Measurements from ENCODE around the gene TULP4. TPM values are rescaled to one million over a fixed set of nuclear protein-coding genes. Genes with fewer than 3 reads are reported as not detected.

Gene TULP4
- total and polyA plus RNA-seq, 2 of the 8 experiments (the other 6 are each of a cell fraction or from before 2014, with no cell fraction given) = 7.7 to 51.6 TPM

GRCh38 chr6:158467923-158468322 lies 155.7 kb downstream of the TULP4 start:
- no peak overlapping the region for H2BK5ac ChIP-seq (ENCODE audit: low read depth, low read length)
- H3K27me3 ChIP-seq (replicated peaks in 1 of 4; ENCODE audit: control insufficient read depth in 3 of 4, extremely low read depth in 1 of 4, insufficient read depth in 3 of 4, low read length in 3 of 4) = peaks cover 32 to 62% (median 58%) of the 10 kb centered on the region in 4 experiments
- no peak overlapping the region for H3K4me3 ChIP-seq (ENCODE audit: extremely low read depth in 1 of 4, insufficient read depth in 2 of 4, low read depth in 3 of 4, low read length in 4 of 4)
- no peak overlapping the region for H3K4ac ChIP-seq (replicated peaks; ENCODE audit: insufficient read length, low read depth, low read length)
- no peak overlapping the region for H2BK15ac ChIP-seq (ENCODE audit: low read length)
- H2AK5ac ChIP-seq (ENCODE audit: low read depth, low read length) = no peak overlapping the region; the same call in 1 of the 2 replicates
- H3K23me2 ChIP-seq (ENCODE audit: low read depth, low read length) = no peaks in the 10 kb centered on the region
- H4K91ac ChIP-seq (replicated peaks; ENCODE audit: insufficient read length, low read length) = no peak overlapping the region
- ChIA-PET POLR2A (ENCODE audit: partially characterized antibody) (interaction anchor here (1.1 to 1.5 kb wide), 2 partner anchors 10 to 14 kb away, joined by 3 to 4 read pairs; no protein-coding TSS in a partner anchor), CTCF (ENCODE audit: partially characterized antibody) (interaction anchor here (0.9 to 2.3 kb wide), 7 partner anchors 14 to 191 kb away, joined by 3 to 10 read pairs (median 3); no protein-coding TSS in a partner anchor)
- H3K4me1 ChIP-seq (replicated peaks in 1 of 4; ENCODE audit: control insufficient read depth in 3 of 4, insufficient read depth in 4 of 4, low read length in 3 of 4) = peaks cover 3 to 23% (median 9%) of the 10 kb centered on the region in 4 experiments
- no peak overlapping the region for H3K23ac ChIP-seq (ENCODE audit: insufficient read length)
- H3K79me1 ChIP-seq (ENCODE audit: low read depth, low read length) = no peaks in the 10 kb centered on the region
- no peak overlapping the region for H4K5ac ChIP-seq (ENCODE audit: insufficient read length, low read depth, low read length)
- no peak overlapping the region for H4K8ac ChIP-seq (ENCODE audit: extremely low read depth, insufficient read depth, low read length)
- H3K36me3 ChIP-seq (ENCODE audit: control insufficient read depth in 2 of 4, insufficient read depth in 4 of 4, low read length in 3 of 4) = peaks cover 0 to 10% (median 4%) of the 10 kb centered on the region in 4 experiments; a peak in 3 of 8 replicates
- no peak overlapping the region for H3K14ac ChIP-seq (ENCODE audit: insufficient read length)
- peaks cover 4 to 7% of the 10 kb centered on the region in 2 experiments for H4K20me1 ChIP-seq (replicated peaks in 1 of 2; ENCODE audit: control insufficient read depth in 1 of 2, insufficient read depth in 2 of 2, low read length in 2 of 2)
- peaks cover 3 to 4% of the 10 kb centered on the region in 2 experiments; a peak in 2 of 4 replicates for H3K9me3 ChIP-seq (ENCODE audit: insufficient read depth in 2 of 2, low read depth in 1 of 2, low read length in 1 of 2)
- H3K56ac ChIP-seq (replicated peaks; ENCODE audit: insufficient read length, low read depth, low read length) = no peak overlapping the region
- H3K27ac ChIP-seq (ENCODE audit: low read depth, low read length) = no peak overlapping the region
- no peak overlapping the region for H3K18ac ChIP-seq (ENCODE audit: extremely low read depth, low read length)
- H3K79me2 ChIP-seq (ENCODE audit: control insufficient read depth in 1 of 2, insufficient read depth in 2 of 2, low read length in 2 of 2) = no peaks in the 10 kb centered on the region
- H2BK20ac ChIP-seq (ENCODE audit: low read length) = no peak overlapping the region
- 0 out of 4 replicates have a peak overlapping the region, but pooled peaks of 1 of the 2 experiments have one; percentile 28 for H3K4me2 ChIP-seq (ENCODE audit: insufficient read depth in 1 of 2, low read depth in 2 of 2, low read length in 2 of 2)
- no peak overlapping the region for H3K9ac ChIP-seq (replicated peaks in 1 of 4; ENCODE audit: extremely low read depth in 1 of 4, low read depth in 3 of 4, low read length in 3 of 4)
- no peak overlapping the region for H2AFZ ChIP-seq (ENCODE audit: low read length)
- H2BK120ac ChIP-seq (replicated peaks; ENCODE audit: low read depth, low read length) = no peak overlapping the region
- no peak overlapping the region; the same call in 1 of the 2 replicates for H2BK12ac ChIP-seq (ENCODE audit: low read depth, low read length)
- DNase-seq (ENCODE audit: low read depth in 1 of 2, low spot score in 2 of 2) (peak in 1 of 2 experiments; percentile 54), FAIRE-seq (no peak)
- 10% methylated on average over 6 of the region's 6 CpGs; no CpG with 5 or more reads in 1 of the 2 experiments for WGBS, 2 experiments (ENCODE audit: extremely low coverage in 1 of 2, insufficient coverage in 1 of 2, insufficient read length in 1 of 2, insufficient replicate concordance in 2 of 2, low coverage in 1 of 2, low lambda C conversion rate in 2 of 2, missing lambda C conversion rate in 1 of 2)
- no peak for TF ChIP-seq BACH1 (IDR thresholded peaks at IDR 0.05; ENCODE audit: low read length)
- no peak for TF ChIP-seq SUZ12 (IDR thresholded peaks at IDR 0.05; ENCODE audit: low read length)
- TF ChIP-seq RBBP5 (IDR thresholded peaks at IDR 0.05; ENCODE audit: borderline replicate concordance, low read depth, low read length) = no peak
- no peak for TF ChIP-seq GTF2F1 (IDR thresholded peaks at IDR 0.05; ENCODE audit: borderline replicate concordance, low read depth, low read length)
- TF ChIP-seq KDM4A (IDR thresholded peaks at IDR 0.05; ENCODE audit: low read depth, low read length, severe bottlenecking) = no peak
- peak; percentile 98 for TF ChIP-seq TCF12 (IDR thresholded peaks at IDR 0.05; ENCODE audit: low read depth, low read length)
- no peak for TF ChIP-seq TAF1 (IDR thresholded peaks at IDR 0.05; ENCODE audit: low read depth, low read length)
- TF ChIP-seq SRF (IDR thresholded peaks at IDR 0.05; ENCODE audit: low read depth, low read length) = no peak
- no peak for TF ChIP-seq POLR2A (IDR thresholded peaks at IDR 0.05; ENCODE audit: control extremely low read depth in 1 of 2, low read depth in 2 of 2, low read length in 2 of 2)
- no peak for TF ChIP-seq SIRT6 (IDR thresholded peaks at IDR 0.05; ENCODE audit: low read length)
- no peak for TF ChIP-seq CTBP2 (IDR thresholded peaks at IDR 0.05; ENCODE audit: borderline replicate concordance, insufficient read depth, insufficient read length, low read length)
- TF ChIP-seq HDAC6 (IDR thresholded peaks at IDR 0.05; ENCODE audit: low read depth, low read length) = no peak
- no peak for TF ChIP-seq EZH2 (IDR thresholded peaks at IDR 0.05; ENCODE audit: low read depth, low read length, severe bottlenecking)
- TF ChIP-seq RFX5 (IDR thresholded peaks at IDR 0.05; ENCODE audit: borderline replicate concordance, low read depth, low read length) = no peak
- no peak for TF ChIP-seq KDM5A (IDR thresholded peaks at IDR 0.05; ENCODE audit: low read length)
